Stimulated activated CD4-positive, alpha-beta T cell treated with anti-CD3 and anti-CD28 coated beads, Interleukin-12 subunit alpha, Interleukin-12 subunit beta, amount 100 ng/mL, for 48 hours (primary cell): Measurements from ENCODE around the gene ARHGEF4.
"Not testable (repeated sequence)": the region's sequence is repeated elsewhere in the genome, so short reads cannot be mapped to it uniquely, and the experiment has no call there.

Source experiments
- DNase-seq, 3 donors: peaks; one replicate each; pipeline ENCODE4 v3.0.0-alpha.2; 2020; ENCODE audit warnings: low read depth in 2 of 3, low spot score in 1 of 3

ARHGEF4 gene

DNA sequence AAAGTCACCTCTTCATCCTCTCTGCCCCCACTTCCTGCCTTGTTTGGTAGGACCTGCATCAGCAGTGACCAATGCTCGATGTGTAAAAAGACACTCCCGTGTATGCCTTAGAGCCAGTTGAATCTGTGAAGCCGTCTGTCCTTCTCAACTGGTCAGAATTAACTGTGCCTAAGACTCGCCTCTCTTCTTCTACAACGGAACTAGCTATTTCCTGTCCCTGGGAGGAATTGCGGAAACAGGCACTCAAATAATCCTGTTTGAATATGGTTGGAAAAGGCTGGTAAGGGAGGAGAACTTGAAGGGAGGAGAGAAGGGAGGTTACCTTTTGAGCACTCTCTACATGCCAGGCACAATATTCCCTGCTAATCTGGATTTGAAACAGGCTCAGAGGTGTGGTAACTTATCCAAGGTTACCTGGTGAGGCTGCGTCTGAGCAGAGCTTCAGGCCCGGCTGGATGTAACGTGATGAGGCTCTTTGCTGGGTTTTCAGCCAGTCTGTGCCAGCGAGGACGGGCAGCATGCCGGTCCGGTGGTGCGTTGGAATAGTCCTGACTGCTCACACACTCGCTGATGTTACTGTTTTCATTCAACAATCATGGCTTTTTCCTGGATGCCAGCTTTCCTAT lies 129.5 kb downstream of the ARHGEF4 start:
- DNase-seq: no peak

DNA sequence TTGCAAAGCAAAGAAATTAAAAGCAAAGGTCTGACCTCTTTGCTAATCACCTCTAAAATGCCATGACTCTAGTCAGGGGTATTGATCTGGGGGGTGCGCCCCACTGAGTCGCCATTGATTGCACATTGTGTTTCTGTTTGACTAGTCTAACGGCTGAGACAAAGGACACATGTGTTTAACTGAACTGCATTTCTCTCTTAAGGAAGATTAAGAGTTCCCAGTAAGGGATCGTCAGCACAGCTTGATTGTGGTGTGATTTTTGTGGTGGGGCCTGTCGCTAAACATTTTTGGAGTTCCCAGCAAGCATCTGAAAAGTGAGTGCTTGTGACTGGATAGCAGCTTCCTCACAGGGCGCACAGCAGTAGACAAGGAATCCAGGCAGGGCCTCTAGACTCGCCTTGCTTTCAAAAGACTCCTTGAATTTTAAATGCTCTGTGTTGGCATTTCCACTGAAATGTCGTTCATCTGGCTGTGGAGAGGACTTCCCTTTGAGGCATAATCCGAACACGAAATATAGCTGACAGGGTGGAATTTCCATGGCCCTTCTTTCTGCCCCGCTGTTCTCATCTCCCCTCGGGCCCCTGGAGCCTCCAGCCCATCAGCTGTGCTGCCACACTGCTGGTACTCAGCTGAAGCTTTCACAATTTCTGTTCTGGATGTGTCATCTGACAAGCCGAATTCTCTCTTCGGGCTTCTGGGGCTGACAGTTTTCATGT lies 130.2 kb downstream of the ARHGEF4 start:
- no peak for DNase-seq

DNA sequence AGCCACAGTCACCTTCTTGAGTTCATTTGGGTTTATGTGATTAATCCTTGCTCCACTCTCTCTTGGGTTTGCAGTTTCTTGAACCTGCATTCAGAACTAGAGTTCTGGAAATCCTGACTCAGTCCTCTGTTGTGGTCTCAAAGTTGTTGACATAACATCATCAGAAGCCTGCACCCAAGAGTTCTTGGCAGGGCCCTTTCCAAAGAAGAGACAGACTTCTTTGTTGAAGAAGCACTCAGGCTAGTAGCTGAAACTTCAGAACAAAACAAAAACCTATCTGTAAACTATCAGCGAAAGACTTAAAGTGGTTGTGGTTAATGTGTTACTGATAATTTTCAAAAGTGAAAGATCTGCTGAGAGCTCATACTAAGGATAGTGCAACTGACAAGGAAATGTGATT lies 135.7 kb downstream of the ARHGEF4 start:
- DNase-seq: no peak

DNA sequence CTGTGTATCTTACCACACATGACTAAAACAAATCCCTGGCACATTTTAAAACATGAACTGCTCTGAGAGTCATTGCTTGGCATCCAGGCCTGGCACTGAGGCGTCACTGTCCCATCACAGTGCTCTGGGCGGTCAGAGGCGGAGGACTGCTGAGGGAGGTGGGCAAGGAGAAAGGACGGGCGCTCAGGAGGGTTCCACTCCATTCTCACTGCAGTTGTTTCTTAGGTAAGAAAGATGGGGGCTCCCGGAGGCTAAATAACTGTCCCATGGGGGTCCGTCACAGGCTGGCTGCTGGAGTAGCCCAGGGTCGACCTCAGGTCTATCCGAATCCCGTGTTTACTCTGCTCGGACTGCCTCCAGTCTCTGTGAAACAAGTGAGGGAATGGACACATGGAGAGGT lies 139.0 kb downstream of the ARHGEF4 start:
- DNase-seq: no peak

DNA sequence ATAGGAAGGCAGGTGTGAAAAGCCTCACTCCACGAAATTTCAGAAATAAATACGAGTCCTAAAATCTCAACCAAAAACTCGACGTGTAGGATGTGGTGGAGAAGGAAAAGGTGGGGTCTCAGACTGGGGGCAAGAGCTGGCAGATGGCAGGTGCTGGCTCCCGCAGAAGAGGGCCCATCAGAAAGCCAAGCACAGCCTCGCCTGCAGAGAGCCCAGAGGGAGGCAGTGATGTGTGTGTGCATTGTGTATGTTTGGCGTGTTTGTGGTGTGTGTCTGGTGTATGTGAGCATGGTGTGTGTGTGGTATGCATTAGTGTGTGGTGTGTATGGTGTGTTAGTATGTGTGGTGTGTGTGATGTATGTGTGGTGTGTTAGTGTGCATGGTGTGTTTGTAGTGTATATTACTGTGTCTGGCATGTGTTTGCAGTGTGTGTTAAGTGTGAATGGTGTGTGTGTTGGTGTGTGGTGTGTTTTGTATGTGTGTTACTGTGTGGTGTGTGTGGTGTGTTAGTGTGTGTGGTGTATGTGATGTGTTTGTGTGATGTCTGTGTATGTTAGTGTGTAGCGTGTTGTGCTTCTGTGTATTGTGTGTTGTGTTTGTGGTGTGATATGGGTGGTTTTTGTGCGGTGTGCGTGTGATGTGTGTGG lies 140.0 kb downstream of the ARHGEF4 start:
- DNase-seq: no peak

DNA sequence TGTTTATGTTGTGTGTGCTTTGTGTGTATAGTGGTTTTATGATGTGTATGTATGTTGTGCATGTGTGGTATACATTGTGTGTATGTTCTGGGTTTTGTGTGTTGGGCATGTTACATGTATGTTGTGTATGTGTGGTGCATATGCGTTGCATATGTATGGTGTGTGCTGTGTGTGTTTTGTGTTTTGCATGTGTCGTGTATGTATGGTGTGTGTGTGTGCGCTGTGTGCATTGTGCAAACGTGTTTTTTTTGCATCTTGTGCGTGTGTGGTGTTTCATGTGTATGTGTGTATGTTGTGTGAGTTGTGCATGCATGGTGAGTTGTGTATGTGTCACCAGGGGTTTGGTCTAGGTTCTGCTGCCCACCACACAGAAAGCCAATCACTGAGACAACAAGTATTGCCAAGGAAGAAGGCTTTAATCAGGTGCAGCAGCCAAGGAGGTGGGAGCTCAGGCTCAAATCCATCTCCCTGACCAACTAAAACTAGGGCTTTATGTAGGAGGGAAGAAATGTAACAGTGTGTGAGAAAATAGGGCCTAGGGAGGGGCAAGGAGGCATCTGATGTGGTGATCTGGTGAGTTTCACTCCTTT lies 140.8 kb downstream of the ARHGEF4 start:
- DNase-seq: no peak

DNA sequence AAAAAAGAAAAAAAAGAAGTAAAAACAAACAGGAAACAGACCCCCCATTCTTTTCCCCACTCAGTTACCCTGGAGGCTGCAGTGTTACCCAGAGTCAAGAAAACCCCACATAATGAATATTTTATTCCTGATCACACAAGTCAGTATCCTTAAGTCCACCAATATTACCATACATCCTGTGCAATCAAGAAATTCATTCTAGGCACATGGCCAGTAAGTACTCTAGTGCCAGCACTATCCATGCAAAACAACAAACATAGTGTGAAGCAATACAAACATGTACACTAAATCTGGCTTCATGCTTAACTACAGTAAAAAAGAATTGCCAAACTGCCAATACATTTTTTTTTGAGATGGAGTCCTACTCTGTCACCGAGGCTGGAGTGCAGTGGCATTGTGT lies 145.0 kb downstream of the ARHGEF4 start:
- no peak for DNase-seq

DNA sequence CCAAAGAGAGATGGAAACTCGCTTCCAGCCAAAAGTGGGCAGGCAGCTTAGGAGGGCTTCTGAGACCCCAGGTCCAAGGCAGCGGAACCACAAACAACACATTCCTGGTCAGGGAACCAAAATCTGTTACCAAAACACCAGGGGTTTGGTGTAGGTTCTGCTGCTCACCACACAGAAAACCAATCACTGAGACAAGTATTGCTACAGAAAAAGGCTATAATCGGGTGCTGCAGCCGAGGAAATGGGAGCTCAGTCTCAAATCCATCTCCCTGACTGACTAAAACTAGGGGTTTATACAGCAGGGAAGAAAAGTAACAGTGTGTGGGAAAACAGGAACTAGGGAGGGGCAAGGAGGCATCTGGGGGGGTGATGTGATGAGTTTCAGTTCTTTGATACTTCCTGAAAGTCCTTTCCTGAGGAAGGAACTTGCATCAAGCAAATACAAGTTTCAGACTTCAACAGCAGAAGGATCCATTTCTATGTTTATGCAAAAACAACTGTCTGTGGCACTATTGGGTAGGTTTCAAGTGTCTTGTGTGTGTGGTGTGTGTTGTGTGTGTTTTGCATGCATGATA lies 148.6 kb downstream of the ARHGEF4 start:
- DNase-seq: no peak

DNA sequence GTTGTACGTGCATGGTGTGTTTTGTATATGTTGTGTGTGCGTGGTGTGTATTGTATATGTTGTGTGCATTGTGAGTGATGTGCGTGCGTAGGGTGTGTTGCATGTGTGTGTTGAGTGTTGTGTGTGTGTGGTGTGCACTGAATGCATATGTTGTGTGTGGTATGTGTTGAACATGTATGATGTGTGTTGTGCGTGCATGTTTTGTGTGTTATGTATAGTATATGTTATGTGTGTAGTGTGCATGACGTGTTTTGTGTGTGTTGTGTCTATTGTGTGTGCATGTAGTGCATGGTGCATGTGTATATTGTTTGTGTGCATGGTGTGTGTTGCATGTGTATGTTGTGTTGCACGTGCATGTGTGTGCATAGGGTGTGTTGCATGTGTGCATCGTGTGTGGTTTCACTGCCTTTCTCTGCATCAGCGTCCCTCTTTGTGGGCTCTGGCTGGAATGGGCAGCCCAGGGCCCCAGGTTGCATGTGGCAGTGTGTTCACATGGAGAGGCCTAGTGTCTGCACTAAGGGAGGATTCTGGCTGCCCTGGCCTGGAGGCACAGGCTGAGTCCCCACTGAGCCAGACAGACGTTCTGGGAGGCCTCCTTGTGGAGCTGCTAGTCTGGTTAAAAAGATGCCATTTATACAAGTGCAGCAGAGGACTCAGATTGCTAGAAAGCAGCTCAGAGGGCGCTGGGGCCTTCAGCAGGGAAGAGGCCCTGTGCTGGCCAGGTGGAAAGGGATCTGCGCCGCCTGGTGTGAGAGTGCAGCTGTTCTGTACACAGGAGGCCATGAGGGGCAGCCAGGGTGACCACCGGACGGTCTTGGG lies 149.3 kb downstream of the ARHGEF4 start:
- no peak for DNase-seq

DNA sequence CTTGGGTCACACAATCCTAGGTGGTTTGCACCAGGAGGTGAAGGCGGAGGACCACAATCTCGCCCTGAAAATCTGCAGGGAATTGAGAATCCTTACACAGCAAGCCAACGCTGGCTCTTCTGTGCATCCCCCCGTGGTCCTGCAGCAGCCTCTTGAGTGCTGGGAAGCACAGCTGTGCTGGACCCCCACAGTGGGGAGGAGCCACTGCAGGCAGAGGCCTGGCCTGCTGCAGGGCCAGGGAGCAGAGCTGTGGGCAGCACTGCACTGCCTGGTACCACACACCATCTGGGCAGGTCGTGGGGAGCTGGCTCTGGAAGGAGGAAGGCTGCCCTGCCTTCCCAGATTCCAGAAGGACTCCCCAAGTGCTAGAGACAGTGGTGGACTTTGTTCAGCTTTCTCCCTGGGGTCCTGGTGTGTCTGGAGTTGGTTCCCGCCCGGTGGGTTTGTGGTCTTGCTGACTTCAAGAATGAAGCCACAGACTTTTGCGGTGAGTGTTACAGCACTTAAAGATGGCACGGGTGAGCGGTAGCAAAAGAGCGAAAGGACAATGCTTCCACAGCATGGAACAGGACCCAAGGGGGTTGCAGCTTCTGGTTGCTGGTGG lies 150.3 kb downstream of the ARHGEF4 start:
- DNase-seq: no peak

DNA sequence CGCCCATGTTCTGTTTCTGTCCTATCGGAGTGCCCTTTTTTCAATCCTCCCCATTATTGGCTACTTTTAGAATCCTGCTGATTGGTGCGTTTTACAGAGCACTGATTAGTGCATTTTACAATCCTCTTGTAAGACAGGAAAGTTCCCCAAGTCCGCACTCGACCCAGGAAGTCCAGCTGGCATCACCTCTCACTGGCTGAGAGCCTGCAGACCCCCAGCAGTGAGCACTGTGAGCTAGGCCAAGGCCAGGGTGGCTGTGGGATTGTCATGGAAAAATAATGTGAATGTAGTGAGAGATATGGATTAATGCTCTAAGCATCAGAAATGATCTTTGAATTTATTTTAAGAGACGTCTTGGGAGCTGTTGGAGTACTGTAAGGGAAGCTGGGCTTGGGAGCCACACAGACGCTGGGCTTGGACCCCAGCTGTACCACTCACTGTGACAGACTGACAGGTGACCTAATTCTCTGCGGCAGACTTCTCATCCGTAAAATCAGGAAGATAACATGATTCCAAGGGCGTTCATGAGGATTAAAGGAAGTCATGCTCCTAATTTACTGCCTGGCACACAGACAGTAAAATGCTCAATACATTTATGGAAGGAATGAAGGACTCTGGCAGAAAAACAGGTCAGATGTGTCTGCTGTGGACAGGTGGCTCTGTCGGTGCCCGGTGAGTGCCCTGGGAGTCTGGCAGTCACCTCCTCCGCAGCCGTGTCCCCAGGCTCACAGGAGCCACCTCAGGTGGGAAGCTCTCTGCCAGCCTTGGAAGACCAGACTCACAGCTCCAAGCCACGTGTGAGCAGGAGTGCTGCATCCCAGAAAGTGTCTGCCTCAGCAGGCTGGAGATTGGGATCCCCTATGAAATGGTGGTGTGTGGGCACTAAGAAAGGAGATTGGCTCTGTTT lies 151.1 kb downstream of the ARHGEF4 start:
- DNase-seq: no peak

DNA sequence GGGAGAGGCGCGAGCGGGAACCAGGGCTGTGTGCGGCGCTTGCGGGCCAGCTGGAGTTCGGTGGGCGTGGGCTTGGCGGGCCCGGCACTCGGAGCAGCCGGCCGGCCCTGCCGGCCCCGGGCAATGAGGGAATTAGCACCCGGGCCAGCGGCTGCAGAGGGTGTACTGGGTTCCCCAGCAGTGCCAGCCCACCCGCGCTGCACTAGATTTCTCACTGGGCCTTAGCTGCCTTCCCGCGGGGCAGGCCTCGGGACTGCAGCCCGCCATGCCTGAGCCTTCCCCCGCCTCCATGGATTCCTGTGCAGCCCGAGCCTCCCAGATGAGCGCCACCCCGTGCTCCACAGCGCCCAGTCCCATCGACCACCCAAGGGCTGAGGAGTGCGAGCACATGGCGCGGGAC lies 154.7 kb downstream of the ARHGEF4 start:
- not testable (repeated sequence) for DNase-seq

DNA sequence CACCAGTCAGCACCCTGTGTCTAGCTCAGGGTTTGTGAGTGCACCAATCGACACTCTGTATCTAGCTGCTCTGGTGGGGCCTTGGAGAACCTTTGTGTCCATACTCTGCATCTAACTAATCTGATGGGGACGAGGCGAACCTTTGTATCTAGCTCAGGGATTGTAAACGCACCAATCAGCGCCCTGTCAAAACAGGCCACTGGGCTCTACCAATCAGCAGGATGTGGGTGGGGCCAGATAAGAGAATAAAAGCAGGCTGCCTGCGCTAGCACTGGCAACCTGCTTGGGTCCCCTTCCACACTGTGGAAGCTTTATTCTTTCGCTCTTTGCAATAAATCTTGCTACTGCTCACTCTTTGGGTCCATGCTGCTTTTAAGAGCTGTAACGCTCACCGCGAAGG lies 155.3 kb downstream of the ARHGEF4 start:
- not testable (repeated sequence) for DNase-seq

DNA sequence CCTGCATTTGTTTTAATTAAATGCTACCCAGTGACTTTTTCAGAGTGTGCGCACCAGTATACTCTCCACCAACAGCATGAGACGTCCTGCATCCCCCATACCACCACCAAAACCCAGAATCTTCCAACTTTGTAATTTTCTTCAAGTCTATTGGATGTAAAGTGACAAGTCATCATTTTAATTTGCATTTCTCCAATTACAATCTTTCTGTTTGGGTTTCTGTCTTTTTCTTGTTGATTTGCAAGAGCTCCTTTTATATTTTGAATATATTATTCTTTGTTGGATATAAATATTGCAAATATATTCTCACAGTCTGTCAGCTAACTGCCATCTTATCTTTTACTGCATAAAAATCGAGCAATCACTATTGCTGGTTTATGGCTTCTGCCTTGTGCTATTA lies 160.0 kb downstream of the ARHGEF4 start:
- no peak for DNase-seq

DNA sequence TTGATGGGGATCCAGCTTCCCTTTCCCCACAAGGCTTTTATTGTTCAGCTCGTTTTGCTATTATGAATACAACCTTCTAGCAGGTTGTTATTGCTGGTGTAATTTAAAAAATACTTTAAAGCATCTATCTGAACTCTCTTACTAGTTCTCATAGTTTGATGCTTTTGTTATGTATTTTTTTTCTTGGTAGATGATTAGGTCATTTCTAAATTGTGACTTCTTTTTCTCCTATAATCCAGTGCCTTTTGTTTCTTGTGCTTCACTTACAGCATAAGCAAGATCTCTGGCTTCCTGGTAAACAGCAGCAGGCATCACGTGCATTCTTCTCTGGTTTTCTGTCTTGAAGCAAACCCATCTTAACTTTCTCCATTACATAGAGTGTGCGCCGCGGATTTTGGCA lies 160.5 kb downstream of the ARHGEF4 start:
- no peak for DNase-seq

DNA sequence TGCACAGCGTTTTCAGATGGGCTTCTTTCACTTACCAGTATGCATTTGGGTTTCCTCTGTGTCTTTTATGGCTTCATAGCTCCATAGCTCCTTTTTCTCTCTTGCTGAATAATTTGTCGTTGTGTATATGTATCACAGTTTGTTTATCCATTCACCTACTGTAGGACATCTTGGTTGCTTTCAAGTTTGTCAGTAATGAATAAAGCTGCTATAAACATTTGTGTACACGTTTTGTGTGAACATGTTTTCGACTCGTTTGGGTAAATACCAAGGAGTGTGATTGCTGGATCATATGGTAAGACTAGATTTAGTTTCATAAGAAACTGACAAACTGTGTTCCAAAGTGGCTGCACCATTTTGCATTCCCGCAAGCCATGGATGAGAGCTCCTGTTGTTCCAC lies 161.8 kb downstream of the ARHGEF4 start:
- DNase-seq: no peak

DNA sequence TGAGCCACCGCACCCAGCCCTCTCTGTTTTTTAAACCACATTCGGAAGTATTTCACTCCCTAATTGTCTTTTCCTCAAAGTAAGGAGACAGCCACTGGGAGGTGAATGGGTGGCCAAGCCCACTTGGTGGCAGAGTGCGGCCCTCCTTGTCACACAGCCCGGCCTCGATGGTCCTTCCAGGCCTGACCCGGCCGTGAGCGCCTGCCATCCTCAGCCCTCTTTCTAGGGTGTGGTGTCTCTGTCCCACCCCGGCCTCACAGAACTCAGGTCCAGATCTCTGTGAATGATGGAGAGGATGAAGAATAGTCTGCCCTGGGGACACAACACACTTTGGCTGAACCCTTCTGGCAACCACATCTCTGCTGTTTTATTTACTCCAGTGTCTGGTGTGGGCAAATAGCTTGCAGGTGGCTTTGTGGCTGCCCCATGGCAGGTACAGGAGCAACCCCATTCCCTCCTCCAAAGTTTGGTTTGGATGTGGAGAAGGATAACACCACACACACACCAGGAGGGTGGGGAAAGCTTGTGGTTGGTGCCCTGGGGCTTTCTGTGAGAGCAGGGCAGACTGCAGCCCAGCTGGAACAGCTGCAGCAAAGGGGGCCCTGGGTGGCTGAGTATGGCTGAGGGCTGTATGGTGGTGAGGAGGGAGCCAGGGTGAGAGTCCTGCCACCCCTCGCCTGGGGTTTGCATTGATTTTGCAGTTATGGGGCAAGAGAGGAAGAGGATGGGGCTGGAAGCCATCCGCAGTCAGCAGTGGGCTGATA lies 167.9 kb downstream of the ARHGEF4 start:
- DNase-seq: no peak

DNA sequence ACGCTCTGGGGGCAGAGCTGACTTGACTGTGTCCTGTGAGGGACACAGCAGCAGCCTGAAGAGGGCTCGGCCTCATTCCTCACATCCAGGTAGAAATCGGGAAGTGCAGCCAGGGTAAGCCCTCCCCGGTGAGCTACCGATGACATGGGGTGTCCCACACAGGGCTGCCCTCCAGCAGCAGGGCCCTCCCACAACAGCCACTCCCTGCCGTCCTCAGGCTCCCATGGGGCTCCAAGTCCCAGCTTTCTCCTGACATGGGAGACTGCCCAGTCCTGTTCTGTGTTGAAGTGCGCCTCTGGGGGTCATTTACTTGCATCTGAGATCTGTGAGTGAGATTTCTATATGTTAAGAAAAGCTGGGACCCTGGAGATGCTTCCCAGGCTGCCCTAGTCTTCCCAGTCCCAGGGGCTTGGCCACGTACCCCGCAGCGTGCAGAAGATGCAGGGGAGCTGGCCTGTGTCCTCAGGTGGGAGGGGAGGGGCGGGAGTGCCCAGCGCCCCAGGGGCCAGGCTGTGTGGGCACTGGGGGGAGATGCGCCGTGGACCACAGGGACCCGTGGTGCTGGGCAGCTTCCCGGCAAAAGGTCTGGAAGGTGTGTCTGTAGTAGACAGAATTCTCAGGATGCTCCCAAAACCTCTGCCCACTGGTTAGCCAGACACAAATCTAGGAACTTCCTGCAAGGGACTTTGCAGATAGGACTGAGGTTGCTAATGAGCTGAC lies 168.7 kb downstream of the ARHGEF4 start:
- DNase-seq: no peak
